HG03457 (cell line): ENCODE data around the gene PSMB4.
"Not testable (repeated sequence)": the region's sequence is repeated elsewhere in the genome, so short reads cannot be mapped to it uniquely, and the experiment has no call there.

Experiments
- ATAC-seq: cut with Tn5 transposase; IDR thresholded peaks from one replicate; pipeline ENCODE4 v1.9.1; 2021; ENCODE audit warnings: moderate number of reproducible peaks; ENCODE audit not compliant: unreplicated experiment

The PSMB4 gene

GRCh38 chr1:151399324-151400171 is at the start of gene PSMB4:
Gene PSMB4 (plus strand): TSS chr1:151399573. CDS start chr1:151399588, 15 bp downstream.
- no peak for ATAC-seq

GRCh38 chr1:151350323-151350722 is 49.0 kb upstream of the PSMB4 start:
- ATAC-seq: not testable (repeated sequence)

GRCh38 chr1:151352021-151352718 is 47.2 kb upstream of the PSMB4 start:
- ATAC-seq: no peak

- ATAC-seq: no peak
These were observed 42.7 kb upstream of the PSMB4 start for GRCh38 chr1:151356696-151357095.

- ATAC-seq: no peak
These were observed 37.5 kb upstream of the PSMB4 start for GRCh38 chr1:151361883-151362282.

- ATAC-seq: no peak
These were observed 36.8 kb upstream of the PSMB4 start for GRCh38 chr1:151362308-151363155.

GRCh38 chr1:151364996-151365395 is 34.4 kb upstream of the PSMB4 start:
- no peak for ATAC-seq

- no peak for ATAC-seq
These were observed 31.5 kb upstream of the PSMB4 start for GRCh38 chr1:151367658-151368392.

- ATAC-seq: no peak
These were observed 30.7 kb upstream of the PSMB4 start for GRCh38 chr1:151368393-151369301.

GRCh38 chr1:151369302-151369610 is 30.1 kb upstream of the PSMB4 start:
- no peak for ATAC-seq

GRCh38 chr1:151369621-151370048 is 29.7 kb upstream of the PSMB4 start:
- ATAC-seq: no peak

GRCh38 chr1:151370211-151370911 is 29.0 kb upstream of the PSMB4 start:
- ATAC-seq: no peak

GRCh38 chr1:151371370-151372057 is 27.9 kb upstream of the PSMB4 start:
- no peak for ATAC-seq

- ATAC-seq: no peak
These were observed 27.1 kb upstream of the PSMB4 start, which contains the start of gene SELENBP1 for GRCh38 chr1:151372058-151372934. Gene SELENBP1 (minus strand): TSS chr1:151372705. CDS start chr1:151372641, 64 bp downstream.

GRCh38 chr1:151373196-151373595 is 26.2 kb upstream of the PSMB4 start:
- no peak for ATAC-seq

- no peak for ATAC-seq
These were observed 22.1 kb upstream of the PSMB4 start for GRCh38 chr1:151377150-151377884.

- ATAC-seq: no peak
These were observed 14.8 kb upstream of the PSMB4 start for GRCh38 chr1:151384584-151384983.
